Stimulated activated CD4-positive, alpha-beta T cell treated with anti-CD3 and anti-CD28 coated beads, Interleukin-2, amount 100 ng/mL, for 24 hours (primary cell): ENCODE data around the gene KMT2E.
"Not testable (repeated sequence)": the region's sequence is repeated elsewhere in the genome, so short reads cannot be mapped to it uniquely, and the experiment has no call there.

Source experiments
- DNase-seq, 2 donors: peaks; one replicate each; pipeline ENCODE4 v3.0.0-alpha.2; 2020

Gene KMT2E

DNA sequence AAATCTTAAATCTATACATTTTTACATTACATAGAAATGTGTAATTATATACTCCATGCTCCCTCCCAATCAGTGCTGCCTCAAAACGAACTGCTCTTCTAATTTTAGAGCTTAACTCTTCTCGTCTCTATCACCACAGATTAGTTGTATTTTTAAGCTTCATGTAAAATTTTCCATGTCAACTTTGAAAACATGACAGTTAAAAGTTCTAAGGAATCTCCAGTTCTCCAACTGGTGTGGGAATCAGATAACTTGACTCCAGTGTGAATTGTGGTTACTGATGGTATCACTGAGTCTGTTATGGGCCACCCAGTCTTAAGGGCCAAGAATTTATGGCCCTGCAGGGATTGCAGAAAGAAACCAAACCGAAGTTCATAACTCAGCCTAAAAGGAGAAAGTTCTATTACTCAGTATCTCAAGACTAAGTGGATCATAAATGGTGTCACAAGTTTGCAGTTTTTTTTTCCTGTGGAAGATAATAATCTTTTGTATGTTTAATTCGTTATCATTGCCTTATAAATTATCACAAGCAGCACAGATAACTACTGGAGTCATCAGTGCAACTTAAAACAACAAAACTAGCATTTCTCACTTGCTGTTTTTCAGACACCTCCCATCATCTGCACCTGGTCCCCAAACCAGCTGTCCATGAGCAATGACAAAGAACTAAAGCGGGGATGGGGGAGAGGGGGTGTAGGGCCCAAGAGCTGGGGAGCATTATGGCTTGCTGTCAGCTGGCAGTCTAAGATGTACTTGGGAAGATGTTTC, 31.5 kb upstream of the KMT2E start:
- no peak for DNase-seq

DNA sequence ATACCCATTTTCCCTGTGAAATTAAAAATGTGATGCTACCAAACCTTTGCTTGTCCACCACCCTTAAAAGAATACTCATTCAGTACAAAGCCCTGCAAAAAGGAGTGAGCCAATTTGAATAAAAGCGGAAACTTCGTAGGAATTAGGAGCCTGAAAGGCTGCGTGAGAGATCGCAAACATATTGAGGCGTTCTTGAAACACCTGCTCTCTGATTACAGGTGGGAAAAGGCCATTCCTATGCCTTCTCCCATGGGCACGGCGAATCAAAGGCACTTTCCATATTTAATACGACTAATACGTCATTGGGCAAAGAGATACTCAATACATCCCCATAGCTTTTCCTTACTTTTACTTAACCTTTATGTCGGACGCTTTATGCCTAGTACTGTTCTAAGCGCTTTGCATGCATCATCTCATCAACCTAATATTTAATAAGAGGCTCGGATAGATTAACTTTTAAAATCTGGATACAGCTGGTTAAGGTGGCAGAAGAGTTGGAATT, 30.9 kb upstream of the KMT2E start:
- DNase-seq = no peak

DNA sequence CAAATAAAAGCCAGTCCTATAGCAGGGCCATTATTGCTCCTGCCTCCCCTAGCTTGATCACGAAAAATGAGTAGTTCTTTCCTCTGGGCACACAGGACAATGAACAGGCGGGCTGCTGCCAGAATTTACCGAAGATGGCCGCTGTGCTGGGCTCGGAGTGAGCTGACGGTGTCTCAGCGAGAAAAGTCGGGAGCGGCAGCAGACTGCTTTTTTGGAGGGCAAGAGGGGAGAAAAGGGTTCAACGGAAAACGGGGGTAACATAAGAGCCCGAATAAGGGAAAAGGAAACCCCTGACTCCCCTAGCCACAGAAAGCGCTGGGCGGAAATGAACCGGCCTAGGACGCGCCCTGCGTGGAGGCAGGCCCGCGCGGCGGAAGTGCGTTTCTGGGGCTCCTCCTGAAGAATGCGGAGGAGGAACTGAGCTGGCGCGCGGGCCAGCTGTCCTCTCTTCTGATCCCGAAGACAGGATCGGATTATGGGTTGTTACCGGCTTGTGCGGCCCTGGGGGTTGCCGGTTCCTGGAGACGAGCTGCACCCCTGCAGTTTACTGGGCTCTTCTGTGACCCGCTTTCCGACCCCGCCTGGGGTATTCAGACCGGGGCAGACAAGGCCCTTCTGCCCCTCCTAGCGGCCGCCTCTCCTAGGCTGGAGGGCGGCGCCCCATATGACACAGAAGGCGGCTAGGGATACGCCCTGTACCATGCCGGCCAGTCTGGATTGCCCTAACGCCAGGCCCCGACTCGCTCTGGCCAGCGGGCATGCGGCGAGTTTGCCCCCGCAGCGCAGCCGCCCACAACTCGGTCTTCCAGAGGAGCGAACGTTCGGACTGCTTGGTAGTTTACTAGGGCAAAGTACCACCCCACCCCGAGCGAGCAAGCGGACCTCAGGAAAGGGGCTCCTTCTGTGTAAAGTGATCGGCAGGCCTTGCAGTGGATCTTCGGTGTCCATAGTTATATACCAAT, 30.1 kb upstream of the KMT2E start:
- DNase-seq = peak; percentile 84 to 86

DNA sequence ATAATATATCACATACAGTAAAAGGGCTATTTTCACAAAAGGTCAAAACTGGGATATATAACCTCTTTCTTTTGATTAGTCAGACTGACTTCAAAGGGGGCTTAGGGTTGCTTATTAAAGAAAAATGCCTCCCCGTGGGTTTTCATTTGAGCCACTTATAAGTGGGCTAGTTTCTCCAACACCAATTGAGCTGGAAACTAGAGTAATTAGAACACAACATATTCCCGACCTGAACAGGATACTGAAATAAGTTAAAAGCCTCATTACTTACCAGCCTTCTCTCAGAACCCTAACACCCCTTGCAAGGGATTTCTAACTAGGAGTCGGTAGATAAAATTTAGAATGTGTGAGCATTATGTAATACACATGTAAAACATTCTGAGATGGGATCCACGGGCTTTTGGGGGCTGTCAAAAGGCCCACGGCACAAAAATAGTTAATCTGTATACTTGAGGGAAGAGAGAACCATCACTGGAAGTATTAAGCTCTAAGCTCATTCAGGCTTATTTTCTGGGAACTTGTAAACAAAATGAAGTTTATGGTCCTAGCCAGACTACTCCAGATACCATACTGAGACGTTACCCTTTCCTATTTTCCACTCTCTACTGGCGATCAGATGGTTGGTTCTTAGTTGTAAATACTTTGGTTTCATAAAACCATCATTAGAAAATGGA, 29.3 kb upstream of the KMT2E start:
- no peak for DNase-seq

DNA sequence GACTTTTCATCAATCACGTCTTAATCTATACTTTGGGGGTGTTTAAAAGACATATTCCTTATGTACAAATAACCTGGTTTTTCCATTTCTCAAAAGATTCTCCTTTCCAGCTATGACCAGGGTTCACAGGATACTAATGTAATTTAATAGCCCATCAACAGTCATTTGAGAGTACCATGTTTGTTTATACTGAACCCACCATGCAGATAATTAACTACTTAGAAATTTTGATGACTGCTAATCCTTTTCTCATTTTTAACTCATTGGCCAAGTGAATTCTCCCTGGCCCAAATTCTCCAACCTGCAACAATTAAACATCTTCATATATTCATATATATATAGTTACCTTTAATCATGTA, 28.8 kb upstream of the KMT2E start:
- DNase-seq = no peak

DNA sequence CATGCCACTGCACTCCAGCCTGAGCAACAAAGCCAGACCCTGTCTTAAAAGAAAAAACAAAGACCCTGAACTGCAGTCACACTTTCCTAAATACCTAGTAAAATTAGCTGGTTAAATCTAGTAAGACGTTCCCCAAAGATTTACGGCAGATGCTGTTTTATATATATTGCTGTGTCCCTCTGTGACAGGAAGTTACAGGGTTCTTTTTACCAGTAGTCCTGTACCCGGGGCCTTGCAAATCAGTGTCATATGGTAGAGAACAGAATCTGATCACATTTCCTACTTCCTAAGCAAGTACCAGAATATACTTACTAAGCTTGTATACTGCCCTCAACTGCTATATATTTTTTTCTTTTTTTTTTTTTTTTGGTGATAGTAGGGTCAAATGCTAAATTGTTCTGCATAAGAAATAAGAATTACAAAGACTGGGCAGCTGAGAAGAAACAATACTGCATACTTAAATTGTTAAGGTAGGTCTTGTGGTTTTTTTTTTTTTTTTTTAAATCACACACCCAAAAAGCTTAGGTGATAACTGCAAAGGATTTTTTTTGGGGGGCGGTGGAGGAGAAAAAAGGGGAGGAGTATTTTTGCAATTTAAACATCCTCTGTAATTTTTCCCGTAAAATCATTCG, 27.3 kb upstream of the KMT2E start:
- DNase-seq = no peak

DNA sequence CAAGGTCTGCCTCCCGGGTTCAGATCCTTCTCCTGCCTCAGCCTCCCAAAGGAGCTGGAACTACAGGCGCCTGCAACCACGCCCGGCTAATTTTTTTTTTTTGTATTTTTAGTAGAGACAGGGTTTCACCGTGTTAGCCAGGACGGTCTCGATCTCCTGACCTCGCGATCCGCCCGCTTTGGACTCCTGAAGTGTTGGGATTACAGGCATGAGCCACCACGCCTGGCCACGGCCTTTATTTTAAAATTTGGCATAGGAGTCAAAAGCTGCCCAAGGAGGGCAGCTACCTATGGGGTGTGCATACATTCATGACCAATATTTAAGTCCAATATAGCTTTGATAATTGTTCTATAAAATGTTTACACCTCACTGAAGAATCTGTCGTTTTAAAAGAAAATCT, 26.6 kb upstream of the KMT2E start:
- DNase-seq = not testable (repeated sequence)

DNA sequence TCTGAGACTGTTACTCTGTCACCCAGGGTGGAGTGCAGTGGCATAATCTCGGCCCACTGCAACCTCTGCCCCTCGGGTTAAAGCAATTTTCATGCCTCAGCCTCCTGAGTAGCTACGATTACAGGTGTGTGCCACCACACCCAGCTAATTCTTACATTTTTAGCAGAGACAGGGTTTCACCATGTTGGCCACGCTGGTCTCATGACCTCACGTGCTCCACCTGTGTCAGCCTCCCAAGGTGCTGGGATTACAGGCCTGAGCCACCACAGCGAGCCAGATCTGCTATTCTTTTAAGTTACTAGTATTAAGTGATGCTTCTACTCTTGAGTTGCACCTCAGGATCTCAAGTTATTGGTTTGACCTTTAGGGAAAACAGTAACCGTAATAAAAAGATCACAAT, 23.0 kb upstream of the KMT2E start:
- no peak for DNase-seq

DNA sequence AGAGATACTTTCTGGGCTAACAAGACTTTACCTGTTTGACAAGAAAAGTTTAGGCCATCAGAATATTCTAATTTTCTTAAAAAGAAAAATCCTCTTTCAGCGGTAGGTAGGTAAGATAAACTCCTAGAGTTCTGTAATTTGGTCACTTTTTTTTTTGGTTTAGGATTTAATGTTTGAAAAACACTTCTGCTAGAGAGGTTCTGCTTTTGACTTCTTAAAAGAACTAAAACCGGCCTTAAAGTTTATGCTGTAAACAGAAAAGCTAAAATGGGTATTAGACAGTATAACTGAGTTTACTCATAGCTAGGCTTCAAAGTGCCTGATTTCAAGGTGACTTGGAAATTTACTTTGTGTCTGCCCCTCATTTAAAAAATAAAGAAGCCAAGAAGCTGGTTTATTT, 21.7 kb upstream of the KMT2E start:
- DNase-seq = no peak

DNA sequence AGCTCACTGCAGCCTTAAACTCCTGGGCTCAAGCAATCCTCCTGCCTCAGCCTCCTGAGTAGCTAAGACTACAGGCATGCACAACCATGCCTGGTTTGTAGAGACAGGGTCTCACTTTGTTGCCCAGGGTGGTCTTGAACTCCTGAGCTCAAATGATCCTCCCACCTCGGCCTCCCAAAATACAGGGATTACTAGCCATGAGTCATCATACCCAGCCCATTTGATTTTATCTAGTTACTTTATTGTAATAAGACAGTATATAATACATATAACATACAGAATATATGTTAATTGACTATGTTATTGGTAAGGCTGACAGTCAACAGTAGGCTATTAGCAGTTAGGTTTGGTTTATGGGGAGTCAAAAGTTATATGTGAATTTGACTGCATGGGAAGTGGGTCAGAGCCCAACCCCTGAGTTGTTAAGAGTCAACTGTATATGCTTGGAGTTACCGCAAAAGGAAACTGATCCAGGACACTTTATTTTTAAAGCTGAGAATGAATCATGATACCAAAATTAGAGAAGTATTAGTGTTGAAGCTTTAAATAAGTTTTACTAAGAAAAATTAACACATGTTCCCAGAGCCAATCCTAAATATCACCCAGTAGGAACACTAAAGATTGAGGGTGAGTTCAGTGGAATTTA, 20.7 kb upstream of the KMT2E start:
- no peak for DNase-seq

DNA sequence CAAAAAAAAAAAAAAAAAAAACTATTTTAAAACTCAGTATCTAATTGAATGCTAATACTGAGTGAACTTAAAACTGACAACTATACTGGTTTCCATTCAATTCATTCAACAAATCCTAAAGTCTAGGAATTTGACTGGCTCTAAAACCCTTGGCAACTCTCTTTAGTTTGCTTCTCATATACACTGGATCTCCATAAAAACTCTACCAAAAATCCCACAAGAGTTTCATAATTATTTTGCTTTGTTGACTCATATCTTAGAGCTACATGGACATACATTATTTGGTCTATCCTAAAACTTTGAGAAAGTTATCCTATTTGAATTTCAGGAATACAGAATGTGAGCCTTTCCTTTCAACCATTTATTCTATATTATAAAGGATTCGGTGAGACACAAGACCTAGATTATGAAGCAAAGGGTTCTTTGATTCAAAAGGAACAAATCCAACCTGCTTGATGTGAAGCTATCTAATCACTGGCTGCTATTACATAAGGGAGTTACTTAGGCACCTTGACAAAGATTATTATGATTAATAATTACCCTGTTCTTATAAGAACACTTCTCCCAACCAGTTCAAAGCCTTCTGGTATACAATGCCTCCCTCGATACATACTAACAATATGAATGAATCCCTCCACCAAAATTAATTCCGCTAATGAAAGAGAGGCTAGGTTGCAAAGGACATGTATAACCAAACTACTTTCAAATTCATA, 15.8 kb upstream of the KMT2E start:
- DNase-seq = no peak

DNA sequence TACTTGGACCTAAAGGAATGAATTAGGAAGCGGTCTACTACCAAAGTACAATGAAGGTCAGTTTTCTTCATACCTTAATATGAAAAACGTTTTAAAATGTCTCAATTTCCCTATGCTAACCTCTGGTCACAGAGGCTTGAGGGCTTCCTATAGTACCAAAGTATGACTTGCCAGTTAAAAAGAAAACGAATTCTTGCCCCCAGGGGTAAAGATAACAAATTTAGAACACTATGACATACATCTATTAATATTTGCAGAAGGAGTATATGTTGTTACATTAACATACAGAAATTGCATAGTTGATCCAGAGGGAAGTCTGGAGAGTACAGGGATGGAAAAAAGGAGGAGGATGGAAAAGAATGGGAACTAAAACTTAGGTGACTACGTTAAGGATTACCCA, 13.8 kb upstream of the KMT2E start:
- no peak for DNase-seq

DNA sequence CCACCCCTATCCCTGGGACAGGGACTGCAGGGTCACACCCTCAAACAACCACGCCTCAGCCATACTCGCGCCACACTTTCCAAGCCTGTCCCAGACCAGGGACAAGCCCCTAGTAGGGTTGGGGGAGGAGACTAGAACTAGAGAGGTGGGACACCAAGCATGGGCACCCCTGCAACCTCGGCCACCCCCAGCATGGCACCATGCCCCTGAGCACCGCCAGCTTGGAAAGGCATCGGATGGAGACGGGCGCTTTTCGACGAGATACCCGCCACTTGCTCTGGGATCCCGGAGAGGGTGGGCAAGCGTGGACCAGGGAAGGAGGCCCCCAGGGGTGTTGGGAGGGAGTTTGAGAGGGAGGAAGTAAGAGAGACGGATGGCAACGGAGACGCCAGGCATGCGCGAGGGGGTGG, 13.1 kb upstream of the KMT2E start:
- DNase-seq = no peak

DNA sequence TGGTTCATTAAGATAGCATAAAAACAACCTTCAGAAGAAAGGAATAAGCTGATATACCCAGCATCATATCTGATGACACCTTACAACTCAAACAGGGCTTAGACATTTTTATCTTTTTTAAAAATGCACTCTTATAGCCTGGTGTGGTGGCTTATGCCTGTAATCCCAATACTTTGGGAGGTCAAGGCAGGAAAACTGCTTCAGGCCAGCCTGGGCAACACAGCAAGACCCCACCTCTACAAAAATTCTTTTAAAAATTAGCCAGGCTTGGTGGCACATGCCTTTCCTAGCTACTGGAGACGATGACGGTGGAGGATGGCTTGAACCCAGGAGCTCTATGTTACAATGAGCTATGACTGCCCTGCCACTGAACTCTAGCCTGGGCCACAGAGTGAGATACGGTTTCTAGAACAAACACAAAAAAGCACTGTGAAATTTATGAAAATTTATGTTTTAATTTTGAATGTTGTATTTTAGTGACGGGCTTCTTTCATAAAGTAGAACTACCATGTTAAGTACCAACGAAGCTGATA, 12.3 kb upstream of the KMT2E start:
- no peak for DNase-seq

DNA sequence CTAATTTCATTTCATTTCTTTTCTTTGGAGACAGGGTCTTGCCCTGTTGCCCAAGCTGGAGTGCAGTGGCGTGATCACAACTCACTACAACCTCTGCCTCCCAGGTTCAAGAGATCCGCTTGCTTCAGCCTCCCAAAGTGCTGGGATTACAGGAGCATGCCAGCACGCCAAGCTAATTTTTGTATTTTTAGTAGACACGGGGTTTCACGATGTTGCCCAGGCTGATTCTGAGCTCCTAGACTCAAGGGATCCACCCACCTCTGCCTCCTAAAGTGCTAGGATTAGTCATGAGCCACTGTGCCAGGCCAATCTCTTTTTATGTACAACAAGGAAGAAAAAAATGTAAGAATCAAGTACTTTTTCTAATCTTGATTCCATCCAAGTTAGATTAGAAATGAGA, 10.7 kb upstream of the KMT2E start:
- DNase-seq = peak in 1 of 2 donors; percentile 33

DNA sequence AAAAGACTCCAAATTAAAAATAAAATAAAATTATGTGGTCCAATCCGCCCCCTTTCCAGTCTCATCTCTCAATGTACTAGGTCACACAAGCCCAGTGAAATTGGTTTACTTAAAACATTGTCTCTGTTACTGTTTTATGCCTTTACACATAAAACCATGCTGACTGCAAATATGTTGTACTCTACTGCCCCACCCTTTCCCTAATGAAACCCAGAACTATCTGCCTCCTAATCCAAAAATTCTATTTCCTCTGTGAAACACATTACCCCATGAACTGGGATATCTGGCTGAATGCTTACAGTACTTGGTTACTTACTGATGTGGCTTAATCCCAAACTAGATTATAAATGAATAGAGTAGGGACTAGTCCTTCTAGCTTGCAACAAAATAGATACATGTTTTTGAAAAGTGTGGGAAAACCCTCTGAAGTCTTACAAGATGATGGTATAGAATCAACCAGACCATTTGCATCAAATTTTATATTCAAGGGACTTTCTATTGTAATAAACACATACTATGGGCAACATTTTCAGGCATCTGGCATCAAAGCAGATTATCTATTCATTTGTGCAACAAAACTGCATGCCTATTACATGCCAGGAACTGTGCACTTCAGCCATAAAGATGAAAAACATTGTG, 10.0 kb upstream of the KMT2E start:
- DNase-seq = no peak

DNA sequence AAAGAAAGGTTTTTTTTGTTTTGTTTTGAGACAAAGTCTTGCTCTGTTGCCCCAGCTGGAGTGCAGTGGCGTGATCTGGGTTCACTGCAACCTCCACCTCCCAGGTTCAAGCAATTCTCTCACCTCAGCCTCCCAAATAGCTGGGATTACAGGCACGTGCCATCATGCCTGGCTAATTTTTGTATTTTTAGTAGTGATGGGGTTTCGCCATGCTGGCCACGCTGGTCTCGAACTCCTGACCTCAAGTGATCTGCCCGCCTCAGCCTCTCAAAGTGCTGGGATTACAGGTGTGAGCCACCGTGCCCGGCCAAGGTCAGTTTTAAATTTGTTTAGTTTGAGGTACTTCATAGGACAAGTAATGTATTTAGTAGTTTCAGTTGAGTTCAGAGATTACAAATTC, 9.0 kb upstream of the KMT2E start:
- not testable (repeated sequence) for DNase-seq

DNA sequence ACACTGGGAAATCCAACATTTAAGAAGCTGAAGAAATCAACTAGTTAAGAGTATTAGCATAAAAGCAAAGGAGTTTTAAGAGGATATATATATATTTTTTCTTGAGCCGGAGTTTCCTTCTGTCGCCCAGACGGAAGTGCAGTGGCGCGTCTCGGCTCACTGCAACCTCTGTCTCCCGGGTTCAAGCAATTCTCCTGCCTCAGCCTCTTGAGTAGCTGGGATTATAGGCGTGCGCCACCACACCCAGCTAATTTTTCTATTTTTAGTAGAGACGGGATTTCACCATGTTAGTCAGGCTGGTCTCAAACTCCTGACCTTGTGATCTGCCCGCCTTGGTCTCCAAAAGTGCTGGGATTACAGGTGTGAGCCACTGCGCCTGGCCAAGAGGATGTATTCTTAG, 8.5 kb upstream of the KMT2E start:
- DNase-seq = not testable (repeated sequence)

DNA sequence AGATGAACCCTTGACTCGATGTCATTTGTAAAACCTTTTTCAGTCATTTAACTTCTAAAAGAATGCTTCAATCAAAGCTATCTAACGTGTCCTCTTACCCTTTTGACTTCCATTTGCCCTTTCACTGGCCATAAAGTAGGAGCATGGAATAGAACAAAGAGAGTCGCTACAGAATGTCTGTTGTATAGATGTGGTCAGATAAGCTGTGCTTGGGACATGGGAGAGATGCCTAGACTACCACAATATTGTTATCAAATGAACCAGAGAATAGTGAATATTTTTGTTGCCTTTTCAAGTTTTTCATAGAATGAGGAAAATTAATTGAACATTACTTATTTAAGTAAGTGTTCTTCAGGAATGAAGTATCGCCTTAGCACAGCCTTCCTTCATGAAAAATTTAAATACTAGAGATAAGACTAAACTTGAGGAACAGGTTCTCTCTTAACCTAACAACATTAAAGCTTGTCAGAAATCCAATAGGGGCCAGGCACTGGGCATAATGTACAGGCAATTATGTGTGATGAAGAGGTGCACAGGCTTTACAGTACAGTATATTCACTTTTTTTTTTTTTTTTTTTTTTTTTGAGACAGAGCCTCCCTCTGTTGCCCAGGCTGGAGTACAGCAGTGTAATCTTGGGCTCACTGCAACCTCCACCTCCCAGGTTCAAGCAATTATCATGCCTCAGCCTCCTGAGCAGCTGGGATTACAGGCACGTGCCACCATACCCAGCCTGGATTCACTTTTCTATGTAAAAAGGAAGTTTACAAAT, 7.5 kb upstream of the KMT2E start:
- no peak for DNase-seq

DNA sequence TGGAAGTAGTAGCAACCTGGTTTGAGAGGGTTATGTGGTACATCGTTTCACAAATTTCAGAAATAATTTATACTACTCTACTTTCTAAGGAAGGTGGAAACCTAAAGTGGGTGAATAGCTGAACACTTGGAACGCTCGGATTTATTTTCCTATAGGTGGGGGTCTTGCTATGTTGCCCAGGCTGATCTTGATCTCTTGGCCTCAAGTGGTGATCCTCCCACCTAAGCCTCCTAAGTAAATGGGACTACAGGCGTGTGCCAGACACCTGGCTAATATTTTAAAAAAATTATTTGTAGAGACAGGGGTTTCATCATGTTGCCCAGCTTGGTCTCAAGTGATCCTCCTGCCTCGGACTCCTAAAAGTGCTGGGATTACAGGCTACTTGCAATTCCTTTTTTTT, 6.7 kb upstream of the KMT2E start:
- DNase-seq = no peak
